HCT116 (cell line): Measurements from ENCODE around the gene KCNB1. TPM values are rescaled to one million over a fixed set of nuclear protein-coding genes. Genes with fewer than 3 reads are reported as not detected.

ENCODE experiments used
- ATAC-seq: fragments of 200-7000 bp; cut with Tn5 transposase; 2 replicates; pipeline ENCODE4 v1.9.1; 2020; ENCODE audit warnings: mild to moderate bottlenecking, moderate library complexity
- BruUV-seq: library from RNA; stranded (reverse); fragments of 400-500 nt; replicated peaks from 2 replicates; lab custom pipeline; 2021; lab: Mats Ljungman, UMichigan
- CTCF ChIA-PET: fragments of 300-600 bp; sonication (Branson Sonifier 250); formaldehyde crosslinking; loops from one replicate; lab custom pipeline; 2021; ENCODE audit warnings: antibody characterized with exemption; lab: Charles Lee
- POLR2A ChIA-PET: fragments of 300-600, 350-600 bp; sonication (Branson Sonifier 250); formaldehyde crosslinking; loops from one replicate; lab custom pipeline; 2021; ENCODE audit warnings: antibody characterized with exemption; lab: Charles Lee
- RAD21 ChIA-PET, 2 experiments: fragments of 300-600 bp; sonication (Branson Sonifier 250); formaldehyde crosslinking; loops; one replicate each; lab custom pipeline; 2023; ENCODE audit warnings: low total read pairs in 2 of 2; ENCODE audit not compliant: uncharacterized antibody in 2 of 2, unreplicated experiment in 2 of 2, low non-redundant PET in 1 of 2; lab: Charles Lee
- DNase-seq: peaks from one replicate; pipeline ENCODE4 v3.0.0-alpha.2; 2010; ENCODE audit warnings: low read depth, low spot score
- H2AFZ ChIP-seq: fragments of 200-600 bp; shearing (Covaris generic), sonication (generic); 2 replicates; pipeline ENCODE4 v1.6.1; 2017; ENCODE audit warnings: low read depth, mixed run types, mixed read lengths, antibody characterized with exemption, low read length; ENCODE audit not compliant: poor library complexity, severe bottlenecking
- H3K27ac ChIP-seq: 2 replicates; pipeline ENCODE4 v1.5.1; 2012; ENCODE audit warnings: low read depth, low read length
- H3K27me3 ChIP-seq: fragments of 200-600 bp; sonication (generic); 2 replicates; pipeline ENCODE4 v1.6.1; 2016; ENCODE audit warnings: mixed run types, low read length, mixed read lengths; ENCODE audit not compliant: insufficient read depth
- H3K36me3 ChIP-seq, 2 experiments: fragments of 200-500 bp in 1 of 2; fragments of 200-600 bp in 1 of 2; sonication (Bioruptor generic) in 1 of 2; sonication (generic) in 1 of 2; 2 replicates each; pipeline versions ENCODE4 v1.5.1 to v1.6.1; 2014 to 2016; ENCODE audit warnings: low read length in 2 of 2, inconsistent platforms in 1 of 2, mixed read lengths in 1 of 2, mixed run types in 1 of 2; ENCODE audit not compliant: insufficient read depth in 2 of 2, control insufficient read depth in 1 of 2
- H3K4me1 ChIP-seq, 2 experiments: fragments of 200-600 bp in 1 of 2; sonication (generic) in 1 of 2; 2 replicates each; pipeline versions ENCODE4 v1.5.1 to v1.6.1; 2012 to 2017; ENCODE audit warnings: low read length in 2 of 2, inconsistent platforms in 1 of 2, mild to moderate bottlenecking in 1 of 2, mixed read lengths in 1 of 2, mixed run types in 1 of 2, moderate library complexity in 1 of 2; ENCODE audit not compliant: insufficient read depth in 2 of 2, control insufficient read depth in 1 of 2
- H3K4me2 ChIP-seq: fragments of 200-600 bp; sonication (generic); 2 replicates; pipeline ENCODE4 v1.6.1; 2017; ENCODE audit warnings: mixed run types, low read length, mixed read lengths
- H3K4me3 ChIP-seq, 2 experiments: fragments of 200-600 bp in 1 of 2; sonication (generic) in 1 of 2; replicated peaks in 1 of 2; 2 replicates each; pipeline ENCODE4 v1.5.1; 2011 to 2016; ENCODE audit warnings: low read length in 2 of 2, control low read depth in 1 of 2, low read depth in 1 of 2, mild to moderate bottlenecking in 1 of 2, mixed read lengths in 1 of 2, mixed run types in 1 of 2
- H3K79me2 ChIP-seq: fragments of 200-600 bp; sonication (generic); 2 replicates; pipeline ENCODE4 v1.6.1; 2017; ENCODE audit warnings: mild to moderate bottlenecking, mixed run types, low read length, moderate library complexity, mixed read lengths; ENCODE audit not compliant: insufficient read depth
- H3K9ac ChIP-seq: fragments of 200-600 bp; sonication (generic); 2 replicates; pipeline ENCODE4 v1.6.1; 2016; ENCODE audit warnings: low read length, mixed read lengths
- H3K9me2 ChIP-seq: fragments of 200-600 bp; sonication (generic), shearing (Covaris generic); 2 replicates; pipeline ENCODE4 v1.6.1; 2017; ENCODE audit warnings: mixed run types, mild to moderate bottlenecking, moderate library complexity; ENCODE audit not compliant: insufficient read depth
- H3K9me3 ChIP-seq, 2 experiments: fragments of 200-500 bp in 1 of 2; fragments of 200-600 bp in 1 of 2; sonication (Bioruptor generic) in 1 of 2; sonication (generic) in 1 of 2; 2 replicates each; pipeline ENCODE4 v1.6.1; 2014 to 2017; ENCODE audit warnings: low read length in 2 of 2, mixed read lengths in 2 of 2, inconsistent platforms in 1 of 2, low read depth in 1 of 2, mild to moderate bottlenecking in 1 of 2, mixed run types in 1 of 2, moderate library complexity in 1 of 2; ENCODE audit not compliant: control insufficient read depth in 1 of 2, insufficient read depth in 1 of 2
- H4K20me1 ChIP-seq: fragments of 200-600 bp; sonication (generic), shearing (Covaris generic); 2 replicates; pipeline ENCODE4 v1.6.1; 2017; ENCODE audit warnings: mixed run types, mild to moderate bottlenecking, moderate library complexity; ENCODE audit not compliant: insufficient read depth
- CBX3 ChIP-seq: IDR thresholded peaks from 2 replicates; pipeline ENCODE4 v1.6.1; 2012; ENCODE audit warnings: low read depth
- CTCF ChIP-seq, 3 experiments: fragments of 200-600 bp in 1 of 3; sonication (generic) in 1 of 3; IDR thresholded peaks in 2 of 3; conservative IDR thresholded peaks in 1 of 3; 2 replicates each; pipeline ENCODE4 v1.5.1; 2012 to 2017; ENCODE audit warnings: low read depth in 2 of 3, low read length in 2 of 3, antibody characterized with exemption in 1 of 3, borderline replicate concordance in 1 of 3, control low read depth in 1 of 3, mild to moderate bottlenecking in 1 of 3, mixed read lengths in 1 of 3, mixed run types in 1 of 3, moderate library complexity in 1 of 3; ENCODE audit not compliant: insufficient read depth in 1 of 3
- EGR1 ChIP-seq: IDR thresholded peaks from 2 replicates; pipeline ENCODE4 v1.6.1; 2012; ENCODE audit warnings: low read depth
- JUND ChIP-seq: IDR thresholded peaks from 2 replicates; pipeline ENCODE4 v1.6.1; 2012
- MAX ChIP-seq: IDR thresholded peaks from 2 replicates; pipeline ENCODE4 v1.6.1; 2012
- POLR2A ChIP-seq: IDR thresholded peaks from 2 replicates; pipeline ENCODE4 v1.7.0; 2011; ENCODE audit warnings: borderline replicate concordance; ENCODE audit not compliant: insufficient read depth, insufficient read length; ENCODE audit errors: extremely low read depth
- POLR2AphosphoS5 ChIP-seq: IDR thresholded peaks from 2 replicates; pipeline ENCODE4 v1.6.1; 2011; ENCODE audit warnings: mild to moderate bottlenecking, low read depth, low read length, moderate library complexity
- RAD21 ChIP-seq: IDR thresholded peaks from 2 replicates; pipeline ENCODE4 v1.6.1; 2012; ENCODE audit warnings: low read depth, mild to moderate bottlenecking
- SP1 ChIP-seq: IDR thresholded peaks from 2 replicates; pipeline ENCODE4 v1.6.1; 2012; ENCODE audit warnings: low read depth
- SRF ChIP-seq: IDR thresholded peaks from 2 replicates; pipeline ENCODE4 v1.6.1; 2012; ENCODE audit warnings: low read depth
- ZBTB33 ChIP-seq: IDR thresholded peaks from 2 replicates; pipeline ENCODE4 v1.6.1; 2011; ENCODE audit warnings: mild to moderate bottlenecking, low read length, moderate library complexity; ENCODE audit not compliant: insufficient replicate concordance; ENCODE audit errors: extremely low read depth
- ZFX ChIP-seq: fragments of 450-650 bp; IDR thresholded peaks from 2 replicates; pipeline ENCODE4 v1.6.1; 2017
- intact Hi-C: fragments of 100-400 bp; cut with micrococcal nuclease; formaldehyde crosslinking; loops from 2 replicates; pipeline ENCODE4 v1.10.0; 2022
- total RNA-seq: library from RNA; stranded (reverse); gene quantifications from one replicate; pipeline ENCODE4 v1.2.1, GENCODE V29; 2021; ENCODE audit not compliant: unreplicated experiment

The KCNB1 gene
- total RNA-seq, 1 experiment from 2014 or later = 0.79 TPM

- intact Hi-C loops = no loop called here
- H4K20me1 ChIP-seq = no peaks in the 10 kb centered on the region
- DNase-seq = no peak
- no peak overlapping the region for H2AFZ ChIP-seq
- H3K79me2 ChIP-seq = no peaks in the 10 kb centered on the region
- H3K9me3 ChIP-seq = no peaks in the 10 kb centered on the region
- no peaks in the 10 kb centered on the region for H3K36me3 ChIP-seq
- ATAC-seq = no peak
- CTCF ChIA-PET = no interaction called here
- no peaks in the 10 kb centered on the region for H3K27me3 ChIP-seq
- H3K4me2 ChIP-seq = no peak overlapping the region
- no peaks in the 10 kb centered on the region for H3K9me2 ChIP-seq
- H3K9ac ChIP-seq = no peak overlapping the region
- BruUV-seq = no TSS peak
- RAD21 ChIA-PET = no interaction called here
- H3K27ac ChIP-seq = no peak overlapping the region
- no peak overlapping the region for H3K4me3 ChIP-seq
- no peak for TF ChIP-seq SP1
- TF ChIP-seq ZFX = no peak
- TF ChIP-seq CBX3 = no peak
- no peak for TF ChIP-seq POLR2AphosphoS5
- no peak for TF ChIP-seq EGR1
- no peak for TF ChIP-seq SRF
- no peak for TF ChIP-seq ZBTB33
- no peak for TF ChIP-seq MAX
- no peak for TF ChIP-seq JUND
- no peak for TF ChIP-seq POLR2A
- no peak for TF ChIP-seq RAD21
- H3K4me1 ChIP-seq = peaks cover 0 to 5% of the 10 kb centered on the region in 2 experiments; a peak in 1 of 4 replicates
- POLR2A ChIA-PET = no interaction called here
These were observed 78.6 kb downstream of the KCNB1 start for GRCh38 chr20:49403911-49404310.

GRCh38 chr20:49403012-49403411 is 79.5 kb downstream of the KCNB1 start:
- no peak for TF ChIP-seq SRF
- TF ChIP-seq CTCF (IDR thresholded peaks at IDR 0.05 in 2 of 3, conservative IDR thresholded peaks at IDR 0.05 in 1 of 3; ENCODE audit: borderline replicate concordance in 1 of 3, insufficient read depth in 1 of 3, low read depth in 2 of 3, low read length in 2 of 3) = no peak
- no peak for TF ChIP-seq ZFX
- H4K20me1 ChIP-seq = no peaks in the 10 kb centered on the region
- no peak for DNase-seq
- no peaks in the 10 kb centered on the region for H3K36me3 ChIP-seq
- no peak overlapping the region for H3K27ac ChIP-seq
- RAD21 ChIA-PET = no interaction called here
- no peak for ATAC-seq
- H2AFZ ChIP-seq = no peak overlapping the region
- CTCF ChIA-PET = no interaction called here
- no peak overlapping the region for H3K4me3 ChIP-seq
- intact Hi-C loops = no loop called here
- no peaks in the 10 kb centered on the region for H3K79me2 ChIP-seq
- H3K4me2 ChIP-seq = no peak overlapping the region
- H3K9me3 ChIP-seq = no peaks in the 10 kb centered on the region
- no peak overlapping the region for H3K9ac ChIP-seq
- no peaks in the 10 kb centered on the region for H3K27me3 ChIP-seq
- POLR2A ChIA-PET = no interaction called here
- H3K4me1 ChIP-seq = peaks cover 0 to 6% of the 10 kb centered on the region in 2 experiments; a peak in 1 of 4 replicates
- no TSS peak for BruUV-seq
- H3K9me2 ChIP-seq = no peaks in the 10 kb centered on the region
